Measurements from ENCODE around the gene ARHGEF17.

DNA sequence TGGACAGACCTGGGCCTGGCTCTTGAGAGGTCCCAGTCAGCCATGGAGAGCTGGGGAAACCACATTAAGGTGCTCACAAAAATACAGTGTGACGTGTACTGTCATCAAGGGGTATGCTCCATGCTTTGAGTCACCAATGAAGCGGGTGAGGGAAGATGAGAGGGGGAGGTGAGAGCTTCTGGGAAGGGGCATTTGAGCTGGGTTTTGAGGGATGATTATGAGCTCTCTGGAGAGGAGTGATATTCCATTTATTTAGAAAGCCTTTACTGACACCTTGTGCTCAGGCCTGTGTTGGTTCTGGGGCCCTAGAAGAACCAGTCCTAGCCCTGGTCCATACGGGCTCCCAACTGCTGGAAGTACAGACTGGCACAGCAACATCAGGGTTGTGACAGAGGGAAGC, 10.4 kb upstream of the ARHGEF17 start:
- TF ChIP-seq, protein P1, sequence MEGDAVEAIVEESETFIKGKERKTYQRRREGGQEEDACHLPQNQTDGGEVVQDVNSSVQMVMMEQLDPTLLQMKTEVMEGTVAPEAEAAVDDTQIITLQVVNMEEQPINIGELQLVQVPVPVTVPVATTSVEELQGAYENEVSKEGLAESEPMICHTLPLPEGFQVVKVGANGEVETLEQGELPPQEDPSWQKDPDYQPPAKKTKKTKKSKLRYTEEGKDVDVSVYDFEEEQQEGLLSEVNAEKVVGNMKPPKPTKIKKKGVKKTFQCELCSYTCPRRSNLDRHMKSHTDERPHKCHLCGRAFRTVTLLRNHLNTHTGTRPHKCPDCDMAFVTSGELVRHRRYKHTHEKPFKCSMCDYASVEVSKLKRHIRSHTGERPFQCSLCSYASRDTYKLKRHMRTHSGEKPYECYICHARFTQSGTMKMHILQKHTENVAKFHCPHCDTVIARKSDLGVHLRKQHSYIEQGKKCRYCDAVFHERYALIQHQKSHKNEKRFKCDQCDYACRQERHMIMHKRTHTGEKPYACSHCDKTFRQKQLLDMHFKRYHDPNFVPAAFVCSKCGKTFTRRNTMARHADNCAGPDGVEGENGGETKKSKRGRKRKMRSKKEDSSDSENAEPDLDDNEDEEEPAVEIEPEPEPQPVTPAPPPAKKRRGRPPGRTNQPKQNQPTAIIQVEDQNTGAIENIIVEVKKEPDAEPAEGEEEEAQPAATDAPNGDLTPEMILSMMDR (IDR thresholded peaks at IDR 0.05), result no peak
- TF ChIP-seq POLR2A (IDR thresholded peaks at IDR 0.05; ENCODE audit: low read depth) (no peak), POLR2AphosphoS5 (IDR thresholded peaks at IDR 0.05) (no peak), EP300 (IDR thresholded peaks at IDR 0.05) (no peak)

Data from esophagus muscularis mucosa (tissue), 4 donors.